T-cell (primary cell): ENCODE results near the gene CFAP74. TPM values are rescaled to one million over a fixed set of nuclear protein-coding genes. Genes with fewer than 3 reads are reported as not detected.
"Not testable (repeated sequence)": the region's sequence is repeated elsewhere in the genome, so short reads cannot be mapped to it uniquely, and the experiment has no call there.

Experiments
- ATAC-seq, 4 experiments: fragments of 200-7000 bp in 3 of 4; fragments of 150-1000 bp in 1 of 4; cut with Tn5 transposase; replicated peaks in 1 of 4; 1 replicate in 3 of 4; 2 replicates in 1 of 4; pipeline ENCODE4 v1.10.0; 2021; ENCODE audit warnings: moderate library complexity in 3 of 4, mild to moderate bottlenecking in 2 of 4, moderate number of reproducible peaks in 1 of 4
- CTCF ChIA-PET, 2 donors: fragments of 300-600 bp; sonication (Branson Sonifier 250); formaldehyde crosslinking; loops; one replicate each; lab custom pipeline; 2022; ENCODE audit warnings: antibody characterized with exemption in 2 of 2; lab: Charles Lee
- POLR2A ChIA-PET, 2 donors: fragments of 300-600 bp; sonication (Branson Sonifier 250); formaldehyde crosslinking; loops; one replicate each; lab custom pipeline; 2022; ENCODE audit warnings: antibody characterized with exemption in 2 of 2; lab: Charles Lee
- DNase-seq, 35 experiments: peaks; one replicate each; pipeline versions ENCODE4 v3.0.0 to v3.0.0-alpha.2; 2013 to 2023
- H3K27ac ChIP-seq: one replicate; pipeline ENCODE4 v1.5.1; 2013; ENCODE audit warnings: low read length
- H3K27me3 ChIP-seq, 2 experiments: replicated peaks in 1 of 2; 1 replicate in 1 of 2; 2 replicates in 1 of 2; pipeline versions ENCODE4 v1.6.1 to v1.7.0; 2013; ENCODE audit warnings: low read length in 1 of 2, mixed read lengths in 1 of 2; ENCODE audit not compliant: control insufficient read depth in 2 of 2, insufficient read depth in 2 of 2; ENCODE audit errors: extremely low read depth in 1 of 2
- H3K36me3 ChIP-seq, 2 donors: 1 replicate in 1 of 2; 2 replicates in 1 of 2; pipeline versions ENCODE4 v1.6.1 to v1.7.0; 2013; ENCODE audit warnings: low read length in 1 of 2; ENCODE audit not compliant: control insufficient read depth in 2 of 2, insufficient read depth in 1 of 2; ENCODE audit errors: extremely low read depth in 1 of 2
- H3K4me1 ChIP-seq, 2 experiments: 1 replicate in 1 of 2; 2 replicates in 1 of 2; pipeline versions ENCODE4 v1.6.1 to v1.7.0; 2013; ENCODE audit warnings: low read length in 2 of 2, mixed read lengths in 1 of 2; ENCODE audit not compliant: insufficient read depth in 2 of 2, control insufficient read depth in 1 of 2; ENCODE audit errors: extremely low read depth in 1 of 2
- H3K4me3 ChIP-seq, 2 donors: 1 replicate in 1 of 2; 2 replicates in 1 of 2; pipeline versions ENCODE4 v1.5.1 to v1.7.0; 2013; ENCODE audit warnings: mild to moderate bottlenecking in 2 of 2, low read length in 1 of 2, moderate library complexity in 1 of 2; ENCODE audit not compliant: control insufficient read depth in 1 of 2; ENCODE audit errors: extremely low read depth in 1 of 2
- H3K9me3 ChIP-seq: 2 replicates; pipeline ENCODE4 v1.7.0; 2013
- H3K27ac Mint-ChIP-seq, 2 donors: one replicate each; pipeline ENCODE4 v1.8.0; 2020 to 2021; ENCODE audit warnings: mild to moderate bottlenecking in 2 of 2, mixed read lengths in 2 of 2
- H3K27me3 Mint-ChIP-seq, 2 donors: one replicate each; pipeline ENCODE4 v1.8.0; 2021 to 2022; ENCODE audit warnings: mixed read lengths in 2 of 2
- H3K36me3 Mint-ChIP-seq: one replicate; pipeline ENCODE4 v1.8.0; 2021; ENCODE audit warnings: mixed read lengths
- H3K4me1 Mint-ChIP-seq, 3 donors: one replicate each; pipeline ENCODE4 v1.8.0; 2020 to 2022; ENCODE audit warnings: mixed read lengths in 3 of 3, mild to moderate bottlenecking in 1 of 3
- H3K4me3 Mint-ChIP-seq, 3 donors: one replicate each; pipeline ENCODE4 v1.8.0; 2020 to 2022; ENCODE audit warnings: mild to moderate bottlenecking in 3 of 3, mixed read lengths in 3 of 3, moderate library complexity in 3 of 3
- H3K9me3 Mint-ChIP-seq, 3 donors: one replicate each; pipeline ENCODE4 v1.8.0; 2020 to 2022; ENCODE audit warnings: mixed read lengths in 3 of 3
- WGBS: methylation state at CpG from one replicate; pipeline ENCODE4 v1.1.5; 2013; ENCODE audit warnings: missing lambda C conversion rate; ENCODE audit not compliant: insufficient coverage; 5-methylcytosine and 5-hydroxymethylcytosine counted together
- total RNA-seq, 35 experiments: library from RNA in 6 of 35; stranded (reverse) in 6 of 35; fragments of 120-200 nt in 1 of 35; gene quantifications; one replicate each; pipeline versions ENCODE4 v1.2.1 to v1.2.4 and lab custom pipeline; 2013 to 2026

Gene CFAP74
- total RNA-seq, 5 donors from 2014 or later (not counting 1 experiment from before 2014, with no cell fraction given): not detected

GRCh38 chr1:1938613-1939295 is 64.8 kb downstream of the CFAP74 start:
- H3K36me3 ChIP-seq: no peaks in the 10 kb centered on the region
- peaks cover 0 to 6% (median 0%) of the 10 kb centered on the region in 3 donors for H3K9me3 Mint-ChIP-seq
- no peaks in the 10 kb centered on the region for H3K36me3 Mint-ChIP-seq
- ChIA-PET POLR2A (no interaction called here), CTCF (no interaction called here)
- no peak for DNase-seq
- 86% methylated on average over 23 of the region's 24 CpGs for WGBS
- no peak overlapping the region for H3K27ac ChIP-seq
- H3K4me3 Mint-ChIP-seq: no peak overlapping the region
- H3K4me1 ChIP-seq: peaks cover 0 to 2% of the 10 kb centered on the region in 2 experiments
- no peak overlapping the region for H3K27ac Mint-ChIP-seq
- no peaks in the 10 kb centered on the region for H3K9me3 ChIP-seq
- H3K4me3 ChIP-seq: no peak overlapping the region
- no peak for ATAC-seq
- H3K27me3 Mint-ChIP-seq: peaks cover 0 to 4% of the 10 kb centered on the region in 2 donors
- peaks cover 0 to 2% (median 2%) of the 10 kb centered on the region in 3 donors for H3K4me1 Mint-ChIP-seq
- H3K27me3 ChIP-seq: peaks cover 0 to 34% of the 10 kb centered on the region in 2 experiments

GRCh38 chr1:1938276-1938573 is 65.4 kb downstream of the CFAP74 start:
- peaks cover 0 to 6% (median 0%) of the 10 kb centered on the region in 3 donors for H3K9me3 Mint-ChIP-seq
- no peaks in the 10 kb centered on the region for H3K4me1 Mint-ChIP-seq
- Histone ChIP-seq H3K27ac (no peak overlapping the region), H3K4me1 (no peaks in the 10 kb centered on the region), H3K36me3 (no peaks in the 10 kb centered on the region), H3K9me3 (no peaks in the 10 kb centered on the region), H3K27me3 (peaks cover 0 to 29% of the 10 kb centered on the region in 2 experiments), H3K4me3 (no peak overlapping the region)
- 65% methylated on average over 6 of the region's 6 CpGs for WGBS
- ATAC-seq (no peak), DNase-seq (no peak)
- H3K27ac Mint-ChIP-seq: no peak overlapping the region
- H3K27me3 Mint-ChIP-seq: peaks cover 0 to 4% of the 10 kb centered on the region in 2 donors
- no peak overlapping the region for H3K4me3 Mint-ChIP-seq
- POLR2A ChIA-PET: no interaction called here
- CTCF ChIA-PET: no interaction called here
- no peaks in the 10 kb centered on the region for H3K36me3 Mint-ChIP-seq

- H3K36me3 ChIP-seq: no peaks in the 10 kb centered on the region
- H3K4me3 ChIP-seq: no peak overlapping the region
- no peaks in the 10 kb centered on the region for H3K36me3 Mint-ChIP-seq
- DNase-seq (no peak), ATAC-seq (no peak)
- peaks cover 0 to 6% (median 0%) of the 10 kb centered on the region in 3 donors for H3K9me3 Mint-ChIP-seq
- H3K27me3 ChIP-seq: peaks cover 0 to 24% of the 10 kb centered on the region in 2 experiments
- 83% methylated on average over 16 of the region's 16 CpGs for WGBS
- H3K27ac Mint-ChIP-seq: no peak overlapping the region
- H3K9me3 ChIP-seq: no peaks in the 10 kb centered on the region
- H3K4me1 ChIP-seq: no peaks in the 10 kb centered on the region
- H3K4me3 Mint-ChIP-seq: no peak overlapping the region
- ChIA-PET POLR2A (no interaction called here), CTCF (no interaction called here)
- H3K27me3 Mint-ChIP-seq: peaks cover 0 to 4% of the 10 kb centered on the region in 2 donors
- H3K4me1 Mint-ChIP-seq: no peaks in the 10 kb centered on the region
- no peak overlapping the region for H3K27ac ChIP-seq
Observed at GRCh38 chr1:1937549-1938275, 65.9 kb downstream of the CFAP74 start.

- Mint-ChIP-seq H3K27me3 (peaks cover 0 to 4% of the 10 kb centered on the region in 2 donors), H3K27ac (no peak overlapping the region), H3K4me3 (no peak overlapping the region), H3K4me1 (no peaks in the 10 kb centered on the region), H3K36me3 (no peaks in the 10 kb centered on the region), H3K9me3 (peaks cover 0 to 6% (median 0%) of the 10 kb centered on the region in 3 donors)
- 64% methylated on average over 13 of the region's 15 CpGs for WGBS
- Histone ChIP-seq H3K9me3 (no peaks in the 10 kb centered on the region), H3K4me1 (no peaks in the 10 kb centered on the region), H3K27me3 (peaks cover 0 to 21% of the 10 kb centered on the region in 2 experiments), H3K36me3 (no peaks in the 10 kb centered on the region), H3K4me3 (no peak overlapping the region), H3K27ac (no peak overlapping the region)
- CTCF ChIA-PET: no interaction called here
- ATAC-seq: no peak
- POLR2A ChIA-PET: no interaction called here
- DNase-seq: no peak
Observed at GRCh38 chr1:1937061-1937460, 66.5 kb downstream of the CFAP74 start.

- H3K4me1 ChIP-seq, H3K27ac ChIP-seq, H3K27me3 Mint-ChIP-seq, ATAC-seq, H3K4me3 Mint-ChIP-seq, POLR2A ChIA-PET, DNase-seq, H3K36me3 Mint-ChIP-seq, H3K4me3 ChIP-seq, H3K9me3 Mint-ChIP-seq, H3K9me3 ChIP-seq, H3K36me3 ChIP-seq, CTCF ChIA-PET, H3K27ac Mint-ChIP-seq, H3K4me1 Mint-ChIP-seq: not testable (repeated sequence)
- H3K27me3 ChIP-seq: peaks cover 0 to 13% of the 10 kb centered on the region in 2 experiments
- WGBS: 96% methylated on average over 15 of the region's 21 CpGs
Observed at GRCh38 chr1:1934848-1935247, 68.7 kb downstream of the CFAP74 start.

- Mint-ChIP-seq H3K4me1 (no peaks in the 10 kb centered on the region), H3K27ac (no peak overlapping the region), H3K4me3 (no peak overlapping the region), H3K27me3 (no peaks in the 10 kb centered on the region), H3K36me3 (no peaks in the 10 kb centered on the region), H3K9me3 (peaks cover 0 to 6% (median 0%) of the 10 kb centered on the region in 3 donors)
- DNase-seq (no peak), ATAC-seq (no peak)
- no peaks in the 10 kb centered on the region for H3K4me1 ChIP-seq
- POLR2A ChIA-PET: no interaction called here
- H3K27ac ChIP-seq: no peak overlapping the region
- no peaks in the 10 kb centered on the region for H3K36me3 ChIP-seq
- peaks cover 0 to 3% of the 10 kb centered on the region in 2 experiments for H3K27me3 ChIP-seq
- H3K4me3 ChIP-seq: no peak overlapping the region
- CTCF ChIA-PET: no interaction called here
- 89% methylated on average over 26 of the region's 38 CpGs for WGBS
- no peaks in the 10 kb centered on the region for H3K9me3 ChIP-seq
Observed at GRCh38 chr1:1929639-1930545, 73.7 kb downstream of the CFAP74 start.
